ENCODE results near the gene C17orf107. TPM values are rescaled to one million over a fixed set of nuclear protein-coding genes. Genes with fewer than 3 reads are reported as not detected.

C17orf107 gene
- total and polyA plus RNA-seq, 2 donors (not counting 1 experiment from before 2014, with no cell fraction given): 3.9 to 4.6 TPM

GRCh38 chr17:4859816-4860625 lies 39.3 kb upstream of the C17orf107 start:
- H3K9me3 Mint-ChIP-seq (ENCODE audit: insufficient read depth): no peaks in the 10 kb centered on the region
- intact Hi-C loops (cut with micrococcal nuclease): no loop called here
- ChIA-PET CTCF (interaction anchor here (1.0 kb wide), 1 partner anchor 9 kb away, joined by 4 read pairs; no protein-coding TSS in a partner anchor), POLR2A (interaction anchor here (0.6 kb wide), 1 partner anchor 11 kb away, joined by 3 read pairs; no protein-coding TSS in a partner anchor)
- no peak overlapping the region for H3K9ac ChIP-seq (ENCODE audit: low read length)
- H3K79me2 ChIP-seq (ENCODE audit: control insufficient read depth, insufficient read depth, low read length): peaks cover 50% of the 10 kb centered on the region
- H3K4me2 ChIP-seq (replicated peaks; ENCODE audit: low read depth, low read length, poor library complexity, severe bottlenecking): no peak overlapping the region
- H3K4me3 ChIP-seq (ENCODE audit: control extremely low read depth in 1 of 5, extremely low read depth in 1 of 5, insufficient read depth in 1 of 5, low read depth in 2 of 5, low read length in 4 of 5): no peak overlapping the region
- peaks cover 73% of the 10 kb centered on the region for H4K20me1 ChIP-seq (ENCODE audit: control insufficient read depth, insufficient read depth, low read length, poor library complexity, severe bottlenecking)
- no peaks in the 10 kb centered on the region for H3K4me1 ChIP-seq (ENCODE audit: control insufficient read depth in 2 of 2, insufficient read depth in 2 of 2, low read length in 2 of 2)
- peaks cover 7% of the 10 kb centered on the region for H3K4me1 Mint-ChIP-seq
- H2AFZ ChIP-seq (ENCODE audit: insufficient read depth, low read depth, low read length, poor library complexity, severe bottlenecking): no peak overlapping the region
- TF ChIP-seq CTCF (IDR thresholded peaks at IDR 0.05) (no peak), EZH2 (IDR thresholded peaks at IDR 0.05; ENCODE audit: borderline replicate concordance, insufficient read depth, low read depth, low read length, poor library complexity, severe bottlenecking) (no peak)
- H3K27ac ChIP-seq (ENCODE audit: low read length in 2 of 2): no peak overlapping the region
- no peaks in the 10 kb centered on the region for H3K27me3 Mint-ChIP-seq
- no peaks in the 10 kb centered on the region for H3K9me3 ChIP-seq (ENCODE audit: control extremely low read depth in 1 of 3, control insufficient read depth in 2 of 3, insufficient read depth in 1 of 3, low read length in 2 of 3)
- DNase-seq (no peak), ATAC-seq (ENCODE audit: low read depth) (no peak)
- no peaks in the 10 kb centered on the region for H3K27me3 ChIP-seq (replicated peaks in 1 of 4; ENCODE audit: control extremely low read depth in 1 of 4, control insufficient read depth in 3 of 4, insufficient read depth in 4 of 4, low read length in 3 of 4)
- no peak overlapping the region for H3K27ac Mint-ChIP-seq
- no peak overlapping the region for H3K4me3 Mint-ChIP-seq
- H3K36me3 ChIP-seq (replicated peaks in 1 of 2; ENCODE audit: control extremely low read depth in 1 of 2, control insufficient read depth in 1 of 2, extremely low read depth in 1 of 2, insufficient read depth in 2 of 2, low read length in 1 of 2): peaks cover 2 to 31% of the 10 kb centered on the region in 2 experiments
- WGBS (ENCODE audit: insufficient coverage): over 99% methylated on average over 31 of the region's 32 CpGs

DNA sequence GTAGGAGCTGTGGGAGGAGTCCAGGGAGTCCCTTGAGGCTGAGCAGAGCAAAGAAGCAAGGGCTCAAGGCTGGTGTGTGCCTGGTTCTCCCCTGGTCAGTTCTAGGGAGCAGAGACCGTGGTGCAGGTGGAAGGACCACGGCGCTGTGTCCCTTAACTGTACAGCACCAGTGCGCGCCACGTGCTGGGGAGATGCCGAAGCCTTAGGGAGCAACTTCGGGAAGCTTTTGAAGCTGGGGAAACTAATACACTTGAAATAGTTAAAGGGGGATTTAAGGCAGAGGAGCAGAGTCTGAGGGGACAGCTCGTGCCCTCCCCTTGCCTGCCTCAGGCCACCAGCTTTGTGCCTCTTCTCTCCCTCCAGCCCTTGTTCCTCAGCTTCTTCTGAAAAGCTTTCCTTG lies 38.7 kb upstream of the C17orf107 start:
- no peaks in the 10 kb centered on the region for H3K27me3 Mint-ChIP-seq
- DNase-seq: no peak
- Histone ChIP-seq H3K4me1 (ENCODE audit: control insufficient read depth in 2 of 2, insufficient read depth in 2 of 2, low read length in 2 of 2) (no peaks in the 10 kb centered on the region), H3K9ac (ENCODE audit: low read length) (no peak overlapping the region), H3K4me3 (ENCODE audit: control extremely low read depth in 1 of 5, extremely low read depth in 1 of 5, insufficient read depth in 1 of 5, low read depth in 2 of 5, low read length in 4 of 5) (no peak overlapping the region), H3K4me2 (replicated peaks; ENCODE audit: low read depth, low read length, poor library complexity, severe bottlenecking) (no peak overlapping the region), H4K20me1 (ENCODE audit: control insufficient read depth, insufficient read depth, low read length, poor library complexity, severe bottlenecking) (peaks cover 73% of the 10 kb centered on the region), H3K79me2 (ENCODE audit: control insufficient read depth, insufficient read depth, low read length) (peaks cover 50% of the 10 kb centered on the region), H3K27me3 (replicated peaks in 1 of 4; ENCODE audit: control extremely low read depth in 1 of 4, control insufficient read depth in 3 of 4, insufficient read depth in 4 of 4, low read length in 3 of 4) (no peaks in the 10 kb centered on the region), H3K27ac (ENCODE audit: low read length in 2 of 2) (no peak overlapping the region), H3K36me3 (replicated peaks in 1 of 2; ENCODE audit: control extremely low read depth in 1 of 2, control insufficient read depth in 1 of 2, extremely low read depth in 1 of 2, insufficient read depth in 2 of 2, low read length in 1 of 2) (peaks cover 2 to 31% of the 10 kb centered on the region in 2 experiments), H3K9me3 (ENCODE audit: control extremely low read depth in 1 of 3, control insufficient read depth in 2 of 3, insufficient read depth in 1 of 3, low read length in 2 of 3) (no peaks in the 10 kb centered on the region), H2AFZ (ENCODE audit: insufficient read depth, low read depth, low read length, poor library complexity, severe bottlenecking) (no peak overlapping the region)
- no peak overlapping the region for H3K27ac Mint-ChIP-seq
- ChIA-PET CTCF (interaction anchor here (1.0 kb wide), 1 partner anchor 10 kb away, joined by 4 read pairs; no protein-coding TSS in a partner anchor), POLR2A (no interaction called here)
- WGBS (ENCODE audit: insufficient coverage): 98% methylated on average over 4 of the region's 9 CpGs
- peaks cover 7% of the 10 kb centered on the region for H3K4me1 Mint-ChIP-seq
- intact Hi-C loops (cut with micrococcal nuclease): no loop called here
- no peak for ATAC-seq (ENCODE audit: low read depth)
- TF ChIP-seq CTCF (IDR thresholded peaks at IDR 0.05): no peak
- no peak for TF ChIP-seq EZH2 (IDR thresholded peaks at IDR 0.05; ENCODE audit: borderline replicate concordance, insufficient read depth, low read depth, low read length, poor library complexity, severe bottlenecking)
- no peak overlapping the region for H3K4me3 Mint-ChIP-seq
- H3K9me3 Mint-ChIP-seq (ENCODE audit: insufficient read depth): no peaks in the 10 kb centered on the region
